Skeletal muscle tissue (tissue), 4 donors: ENCODE measurements around the gene IMMP2L. TPM values are rescaled to one million over a fixed set of nuclear protein-coding genes. Genes with fewer than 3 reads are reported as not detected.

Experiments used
- H3K27ac ChIP-seq: one replicate; pipeline ENCODE4 v1.7.0; 2013; ENCODE audit warnings: mild to moderate bottlenecking, low read depth, low read length, inconsistent platforms
- H3K27me3 ChIP-seq, 3 donors: one replicate each; pipeline ENCODE4 v1.7.0; 2013; ENCODE audit warnings: low read length in 3 of 3; ENCODE audit not compliant: control insufficient read depth in 3 of 3, insufficient read depth in 3 of 3
- H3K36me3 ChIP-seq, 3 donors: one replicate each; pipeline ENCODE4 v1.7.0; 2013; ENCODE audit warnings: low read length in 3 of 3; ENCODE audit not compliant: control insufficient read depth in 3 of 3, insufficient read depth in 3 of 3
- H3K4me1 ChIP-seq, 3 donors: one replicate each; pipeline ENCODE4 v1.7.0; 2013; ENCODE audit warnings: low read length in 3 of 3, mild to moderate bottlenecking in 3 of 3; ENCODE audit not compliant: control insufficient read depth in 3 of 3, insufficient read depth in 3 of 3
- H3K4me3 ChIP-seq, 3 donors: one replicate each; pipeline ENCODE4 v1.7.0; 2013; ENCODE audit warnings: low read length in 3 of 3
- H3K9ac ChIP-seq, 3 donors: one replicate each; pipeline ENCODE4 v1.7.0; 2013; ENCODE audit warnings: low read length in 3 of 3, mild to moderate bottlenecking in 3 of 3, moderate library complexity in 2 of 3, low read depth in 1 of 3
- H3K9me3 ChIP-seq, 3 donors: one replicate each; pipeline ENCODE4 v1.7.0; 2013; ENCODE audit warnings: low read length in 3 of 3; ENCODE audit not compliant: control insufficient read depth in 3 of 3
- total RNA-seq: library from RNA; depleted of rRNA; stranded (reverse); fragments of >200 nt; gene quantifications from one replicate; pipeline ENCODE4 v1.2.3, GENCODE V29; 2014
- donor health status: Osteomylitis.

Gene IMMP2L
- total RNA-seq, 1 donor from 2014 or later = 15.7 TPM

DNA sequence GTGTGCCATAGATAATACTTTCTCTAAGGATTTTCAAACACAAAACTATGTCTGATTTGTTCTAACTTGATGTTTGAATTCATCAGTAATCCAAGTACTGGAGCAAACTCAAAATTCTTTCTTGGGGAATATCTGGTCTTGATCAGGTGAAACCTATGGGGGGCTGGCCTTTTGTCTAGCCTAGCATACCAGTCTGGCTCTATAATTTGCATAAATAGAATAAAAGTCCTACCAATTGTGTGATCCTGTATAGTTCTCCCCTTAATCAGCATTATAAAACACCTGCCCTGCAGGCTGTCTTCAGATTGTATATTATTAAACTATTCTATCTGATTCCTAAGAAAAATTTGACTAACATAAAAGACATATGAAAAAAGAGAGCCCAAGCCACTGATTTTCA lies 705.2 kb downstream of the IMMP2L start:
- no peaks in the 10 kb centered on the region for H3K27me3 ChIP-seq
- H3K4me3 ChIP-seq = no peak overlapping the region
- no peak overlapping the region for H3K9ac ChIP-seq
- H3K4me1 ChIP-seq = no peaks in the 10 kb centered on the region
- H3K36me3 ChIP-seq = no peaks in the 10 kb centered on the region
- H3K27ac ChIP-seq = no peak overlapping the region
- no peaks in the 10 kb centered on the region for H3K9me3 ChIP-seq

DNA sequence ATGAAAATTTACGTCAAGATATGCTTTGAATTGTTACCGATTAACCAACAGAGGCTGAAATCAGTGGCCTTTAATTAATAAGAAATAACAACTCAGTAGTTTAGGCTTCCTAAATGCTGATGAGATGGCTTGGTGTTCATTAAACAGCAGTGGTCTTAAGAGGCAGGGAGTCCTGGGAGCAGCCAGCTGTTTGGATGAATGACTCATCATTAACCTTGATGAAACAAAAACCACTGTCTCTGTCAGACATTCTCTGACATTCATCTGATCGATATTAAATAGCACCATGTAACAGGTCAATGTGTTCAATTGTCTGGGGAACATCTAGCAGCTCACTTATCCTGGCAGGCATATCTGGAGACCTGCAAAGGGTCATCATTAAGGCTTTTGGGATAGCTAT lies 705.6 kb downstream of the IMMP2L start:
- Histone ChIP-seq H3K27me3 (no peaks in the 10 kb centered on the region), H3K27ac (no peak overlapping the region), H3K9ac (no peak overlapping the region), H3K4me3 (no peak overlapping the region), H3K36me3 (no peaks in the 10 kb centered on the region), H3K4me1 (no peaks in the 10 kb centered on the region), H3K9me3 (no peaks in the 10 kb centered on the region)

DNA sequence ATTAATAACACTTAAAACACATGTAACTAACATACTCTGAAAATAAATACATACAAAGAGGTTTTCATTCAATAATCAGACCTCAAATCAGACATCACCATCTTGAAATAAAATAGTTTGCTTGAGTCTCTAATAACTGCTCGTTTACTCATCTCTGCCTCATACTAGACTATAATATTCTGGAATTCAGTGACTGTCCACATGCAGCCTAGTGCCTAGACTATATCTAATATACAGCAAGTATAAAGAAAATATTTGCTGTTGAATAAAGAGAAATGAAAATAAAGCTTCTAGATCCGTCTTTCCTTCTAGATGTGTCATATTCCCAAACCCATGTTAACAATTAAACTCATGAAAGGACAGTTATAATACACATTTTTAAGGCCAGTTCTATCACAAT lies 707.6 kb downstream of the IMMP2L start:
- H3K27ac ChIP-seq = no peak overlapping the region
- H3K9ac ChIP-seq = no peak overlapping the region
- H3K4me1 ChIP-seq = no peaks in the 10 kb centered on the region
- H3K4me3 ChIP-seq = no peak overlapping the region
- H3K36me3 ChIP-seq = no peaks in the 10 kb centered on the region
- H3K27me3 ChIP-seq = no peaks in the 10 kb centered on the region
- H3K9me3 ChIP-seq = no peaks in the 10 kb centered on the region

DNA sequence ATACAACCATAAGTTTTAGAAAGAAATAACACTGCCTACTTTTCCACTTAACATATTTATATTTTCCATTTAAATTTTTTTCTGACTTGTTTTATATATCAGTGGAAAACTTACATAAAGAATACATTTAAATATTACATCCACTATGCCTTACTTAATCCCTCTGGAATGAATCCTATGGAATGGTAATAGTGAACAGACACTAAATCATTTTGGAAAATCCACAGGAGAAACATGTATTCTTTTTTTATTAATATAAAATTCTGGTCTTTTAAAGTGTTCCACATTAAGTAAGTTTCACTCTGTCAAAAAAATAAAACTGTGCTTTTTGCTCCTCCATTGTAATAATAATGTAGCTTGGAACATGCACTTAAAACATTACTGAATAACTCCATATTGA lies 708.1 kb downstream of the IMMP2L start:
- H3K36me3 ChIP-seq = no peaks in the 10 kb centered on the region
- H3K9ac ChIP-seq = no peak overlapping the region
- no peak overlapping the region for H3K4me3 ChIP-seq
- H3K9me3 ChIP-seq = no peaks in the 10 kb centered on the region
- no peaks in the 10 kb centered on the region for H3K4me1 ChIP-seq
- no peaks in the 10 kb centered on the region for H3K27me3 ChIP-seq
- H3K27ac ChIP-seq = no peak overlapping the region

DNA sequence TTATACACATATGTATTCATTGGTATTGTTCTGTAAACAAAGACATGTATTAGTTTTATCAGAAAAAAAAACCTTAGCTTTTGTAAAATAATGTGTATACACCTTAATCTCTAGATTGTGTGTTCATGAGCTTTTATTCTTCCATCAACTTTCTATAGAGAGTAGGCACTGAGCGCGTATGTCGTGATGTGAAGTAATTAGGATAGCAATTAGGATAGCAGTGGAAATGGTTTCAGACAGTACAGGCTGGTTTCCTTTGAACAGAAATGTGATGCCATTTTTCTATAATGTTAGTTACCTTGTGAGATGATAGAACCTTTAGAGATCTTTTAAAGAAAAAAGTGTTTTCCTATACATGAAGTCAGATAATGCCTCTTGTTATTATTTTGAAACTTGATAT lies 709.0 kb downstream of the IMMP2L start:
- H3K9me3 ChIP-seq = no peaks in the 10 kb centered on the region
- H3K36me3 ChIP-seq = no peaks in the 10 kb centered on the region
- no peaks in the 10 kb centered on the region for H3K27me3 ChIP-seq
- no peak overlapping the region for H3K9ac ChIP-seq
- no peak overlapping the region for H3K27ac ChIP-seq
- H3K4me1 ChIP-seq = no peaks in the 10 kb centered on the region
- no peak overlapping the region for H3K4me3 ChIP-seq

DNA sequence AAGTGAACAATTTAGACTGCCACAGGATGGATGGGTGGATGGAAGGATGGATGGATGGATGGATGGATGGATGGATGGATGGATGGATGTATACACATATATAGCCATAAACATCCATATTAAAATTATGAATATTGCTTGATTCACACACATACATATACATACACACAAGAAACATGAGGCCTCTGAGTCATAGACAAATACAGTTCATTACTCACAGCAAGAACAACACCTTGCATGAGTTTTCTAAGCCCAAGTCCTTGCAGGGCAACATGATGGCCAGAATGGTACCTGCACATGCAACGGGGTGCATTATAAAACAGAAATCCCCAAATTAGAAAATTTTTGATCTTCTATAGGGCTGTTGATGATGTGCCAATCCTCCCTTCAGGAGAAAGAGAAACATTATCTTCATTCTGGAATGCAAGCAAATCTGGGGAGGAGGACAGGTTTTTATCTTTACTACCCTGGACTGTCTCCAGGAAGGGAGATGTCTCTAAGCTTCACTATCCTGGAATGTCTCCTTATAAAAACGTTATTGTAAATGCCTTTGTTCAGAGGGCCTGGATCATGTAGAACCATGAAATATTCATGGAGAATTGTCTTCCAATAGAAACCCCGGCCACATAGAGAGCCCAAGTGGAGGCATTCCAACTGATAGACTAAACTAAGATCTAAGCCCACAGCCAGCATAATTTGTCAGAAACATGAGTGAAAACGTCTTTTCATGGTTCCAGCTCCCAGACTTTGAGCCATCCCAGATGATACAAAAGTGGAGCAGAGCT lies 709.9 kb downstream of the IMMP2L start:
- H3K9me3 ChIP-seq = no peaks in the 10 kb centered on the region
- H3K9ac ChIP-seq = no peak overlapping the region
- H3K27me3 ChIP-seq = no peaks in the 10 kb centered on the region
- no peak overlapping the region for H3K4me3 ChIP-seq
- H3K4me1 ChIP-seq = no peaks in the 10 kb centered on the region
- H3K36me3 ChIP-seq = no peaks in the 10 kb centered on the region
- no peak overlapping the region for H3K27ac ChIP-seq

DNA sequence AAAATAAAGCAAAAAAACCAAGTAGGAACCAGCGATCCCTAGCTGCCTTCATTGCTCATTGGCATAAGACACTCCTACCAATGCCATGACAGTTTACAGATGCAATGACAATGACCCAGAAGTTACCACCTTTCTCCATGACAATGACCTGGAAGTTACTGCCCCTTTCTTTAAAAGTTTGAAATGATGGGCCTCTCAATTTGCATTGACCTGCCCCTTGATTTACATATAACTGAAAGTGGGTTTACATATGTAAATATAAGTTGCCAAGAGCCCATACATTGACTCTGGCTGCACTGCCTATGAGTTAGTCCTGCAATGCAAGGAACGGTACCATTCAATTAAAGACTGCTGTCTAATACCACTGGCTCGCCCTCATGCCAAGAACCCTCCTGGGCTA lies 712.1 kb downstream of the IMMP2L start:
- no peak overlapping the region for H3K9ac ChIP-seq
- no peaks in the 10 kb centered on the region for H3K4me1 ChIP-seq
- H3K4me3 ChIP-seq = no peak overlapping the region
- H3K9me3 ChIP-seq = no peaks in the 10 kb centered on the region
- H3K36me3 ChIP-seq = no peaks in the 10 kb centered on the region
- H3K27me3 ChIP-seq = no peaks in the 10 kb centered on the region
- H3K27ac ChIP-seq = no peak overlapping the region

DNA sequence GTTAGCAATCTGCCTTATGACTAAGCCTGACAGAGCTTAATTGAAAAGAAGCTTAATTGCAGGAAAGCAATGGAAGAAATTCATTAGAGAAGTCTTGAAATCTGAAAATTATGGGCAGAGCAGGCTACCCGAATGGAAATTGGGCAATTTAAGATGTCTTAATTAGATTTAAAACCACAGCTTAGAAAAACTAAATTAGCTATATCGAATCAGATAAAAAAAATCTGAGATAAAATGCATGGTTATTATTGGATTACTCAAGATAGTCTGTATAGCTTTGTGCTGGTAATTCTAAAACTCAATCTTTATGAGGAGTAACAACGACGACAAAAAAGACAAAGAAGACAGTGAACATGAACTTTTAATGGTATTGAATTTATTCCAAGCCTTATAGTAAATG lies 719.5 kb downstream of the IMMP2L start:
- Histone ChIP-seq H3K27me3 (no peaks in the 10 kb centered on the region), H3K27ac (no peak overlapping the region), H3K4me1 (no peaks in the 10 kb centered on the region), H3K9ac (no peak overlapping the region), H3K36me3 (no peaks in the 10 kb centered on the region), H3K4me3 (no peak overlapping the region), H3K9me3 (no peaks in the 10 kb centered on the region)

DNA sequence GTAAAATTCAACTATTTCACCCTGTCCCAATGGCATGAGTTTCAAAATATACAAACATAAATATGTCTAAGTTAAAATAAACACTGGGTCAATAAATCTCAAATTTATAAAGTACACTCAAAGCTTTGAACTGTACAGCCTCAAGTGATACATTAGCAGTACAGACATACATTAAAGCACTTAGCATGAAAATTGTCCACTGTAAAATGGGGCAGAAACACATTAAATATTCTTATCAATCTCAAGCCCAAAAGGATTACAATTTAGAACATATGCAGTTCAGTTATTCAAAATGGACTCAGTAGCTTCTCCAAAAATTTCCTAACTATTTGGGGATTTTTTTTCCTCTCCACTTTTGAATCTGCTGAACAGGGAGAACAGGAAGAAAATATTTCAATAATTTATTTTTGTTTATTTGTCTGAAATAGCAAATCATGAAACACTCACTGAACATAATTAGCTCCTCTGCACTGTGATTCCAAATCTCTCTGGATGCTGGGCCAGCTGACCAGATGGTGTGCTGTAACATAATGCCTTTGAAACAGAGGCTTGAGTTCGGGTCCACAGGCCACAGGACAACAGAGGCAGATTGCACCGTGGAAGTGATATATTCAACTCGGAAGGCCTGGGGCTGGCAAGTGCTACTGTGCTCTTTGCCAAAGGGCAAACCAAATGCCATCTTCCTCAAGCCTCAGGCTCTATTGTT lies 720.3 kb downstream of the IMMP2L start:
- no peaks in the 10 kb centered on the region for H3K4me1 ChIP-seq
- no peaks in the 10 kb centered on the region for H3K27me3 ChIP-seq
- H3K27ac ChIP-seq = no peak overlapping the region
- H3K4me3 ChIP-seq = no peak overlapping the region
- H3K36me3 ChIP-seq = no peaks in the 10 kb centered on the region
- no peaks in the 10 kb centered on the region for H3K9me3 ChIP-seq
- no peak overlapping the region for H3K9ac ChIP-seq

DNA sequence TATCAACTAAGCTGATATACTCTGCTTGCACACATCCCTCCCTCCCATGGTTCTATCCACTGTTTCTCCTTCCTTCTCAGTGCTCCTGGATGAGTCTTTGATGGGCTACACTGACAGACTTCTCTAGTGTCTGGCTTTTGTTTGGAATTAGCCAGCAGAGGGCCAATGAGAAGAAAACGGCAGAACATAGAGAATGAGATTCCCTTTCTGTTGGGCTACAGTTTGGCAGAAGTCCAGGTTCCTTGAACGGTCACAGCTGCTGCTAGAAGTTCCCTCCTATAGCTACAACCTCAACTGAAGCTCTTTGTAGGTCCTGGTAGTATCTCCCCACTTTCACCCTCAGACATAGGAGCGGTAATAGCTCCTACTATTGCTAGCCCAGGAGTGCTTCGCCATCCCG lies 722.4 kb downstream of the IMMP2L start:
- H3K36me3 ChIP-seq = no peaks in the 10 kb centered on the region
- H3K4me3 ChIP-seq = no peak overlapping the region
- H3K9ac ChIP-seq = no peak overlapping the region
- no peak overlapping the region for H3K27ac ChIP-seq
- no peaks in the 10 kb centered on the region for H3K9me3 ChIP-seq
- H3K27me3 ChIP-seq = no peaks in the 10 kb centered on the region
- H3K4me1 ChIP-seq = no peaks in the 10 kb centered on the region
